ENCODE results near the gene ME3.

- TF ChIP-seq POLR2A (IDR thresholded peaks at IDR 0.05), result no peak
- TF ChIP-seq CTCF (IDR thresholded peaks at IDR 0.05), result no peak
Observed at GRCh38 chr11:86629045-86629706, 43.2 kb downstream of the ME3 start.
